Hepatocyte (in vitro differentiated cells): ENCODE data around the gene RERG. TPM values are rescaled to one million over a fixed set of nuclear protein-coding genes. Genes with fewer than 3 reads are reported as not detected.

Source experiments
- DNase-seq: peaks from one replicate; pipeline ENCODE4 v3.0.0-alpha.2; 2016; ENCODE audit warnings: low spot score
- H2AFZ ChIP-seq: fragments of 200-600 bp; sonication (generic); 2 replicates; pipeline ENCODE4 v1.6.0; 2016; ENCODE audit warnings: antibody characterized with exemption, mild to moderate bottlenecking
- H3K27ac ChIP-seq: fragments of 200-600 bp; sonication (generic); 2 replicates; pipeline ENCODE4 v1.5.1; 2016; ENCODE audit warnings: mild to moderate bottlenecking
- H3K27me3 ChIP-seq: fragments of 200-600 bp; sonication (generic); 2 replicates; pipeline ENCODE4 v1.6.1; 2016
- H3K36me3 ChIP-seq: fragments of 200-600 bp; sonication (generic); replicated peaks from 2 replicates; pipeline ENCODE4 v1.5.1; 2016; ENCODE audit warnings: low read depth; ENCODE audit not compliant: insufficient read depth
- H3K4me1 ChIP-seq: fragments of 200-600 bp; sonication (generic); 2 replicates; pipeline ENCODE4 v1.5.1; 2016; ENCODE audit warnings: mild to moderate bottlenecking, moderate library complexity; ENCODE audit not compliant: insufficient read depth
- H3K4me2 ChIP-seq: fragments of 200-600 bp; sonication (generic); 2 replicates; pipeline ENCODE4 v1.6.0; 2016
- H3K4me3 ChIP-seq: fragments of 200-600 bp; sonication (generic); 2 replicates; pipeline ENCODE4 v1.5.1; 2016; ENCODE audit warnings: mild to moderate bottlenecking
- H3K79me2 ChIP-seq: fragments of 200-600 bp; sonication (generic); 2 replicates; pipeline ENCODE4 v1.6.0; 2017; ENCODE audit warnings: mild to moderate bottlenecking
- H3K9me2 ChIP-seq: fragments of 200-600 bp; sonication (generic); replicated peaks from 2 replicates; pipeline ENCODE4 v1.6.0; 2017; ENCODE audit warnings: mild to moderate bottlenecking; ENCODE audit not compliant: insufficient read depth
- H3K9me3 ChIP-seq: fragments of 200-600 bp; sonication (generic); 2 replicates; pipeline ENCODE4 v1.5.1; 2016; ENCODE audit warnings: low read depth, mild to moderate bottlenecking
- H4K20me1 ChIP-seq: fragments of 200-600 bp; sonication (generic); 2 replicates; pipeline ENCODE4 v1.6.0; 2016; ENCODE audit warnings: mild to moderate bottlenecking; ENCODE audit not compliant: insufficient read depth, poor library complexity, severe bottlenecking
- CTCF ChIP-seq: fragments of 200-600 bp; sonication (generic); IDR thresholded peaks from 2 replicates; pipeline ENCODE4 v1.5.1; 2016; ENCODE audit warnings: antibody characterized with exemption, mild to moderate bottlenecking; ENCODE audit not compliant: poor library complexity
- EZH2 ChIP-seq: fragments of 200-600 bp; sonication (generic); IDR thresholded peaks from 2 replicates; pipeline ENCODE4 v1.6.1; 2016; ENCODE audit warnings: antibody characterized with exemption, mild to moderate bottlenecking, borderline replicate concordance
- EZH2phosphoT487 ChIP-seq: fragments of 200-600 bp; sonication (generic); IDR thresholded peaks from one replicate; pipeline ENCODE4 v1.6.1; 2018; ENCODE audit warnings: antibody characterized with exemption, mild to moderate bottlenecking, low read depth, moderate library complexity; ENCODE audit not compliant: unreplicated experiment, severe bottlenecking
- WGBS: methylation state at CpG from one replicate; pipeline ENCODE4 v1.1.6; 2016; ENCODE audit warnings: low lambda C conversion rate; ENCODE audit errors: missing lambda C conversion rate; 5-methylcytosine and 5-hydroxymethylcytosine counted together
- polyA plus RNA-seq: library from polyadenylated mRNA; unstranded; fragments of >200 nt; fragmentation: Nextera tagmentation; extraction: Ambion mirVana; gene quantifications from 2 replicates; pipeline ENCODE4 v1.2.1, GENCODE V29; 2016
- total RNA-seq: library from RNA; depleted of rRNA; stranded (reverse); fragments of >200 nt; gene quantifications from 2 replicates; pipeline ENCODE4 v1.2.3, GENCODE V29; 2014

Gene RERG
- total and polyA plus RNA-seq, 2 experiments from 2014 or later: 1.3 to 7.9 TPM

- 97% methylated on average over 4 of the region's 4 CpGs for WGBS
- H3K4me1 ChIP-seq: no peaks in the 10 kb centered on the region
- no peaks in the 10 kb centered on the region for H4K20me1 ChIP-seq
- no peak for DNase-seq
- no peak for TF ChIP-seq EZH2phosphoT487
- TF ChIP-seq CTCF: no peak
- no peak for TF ChIP-seq EZH2
- H3K27ac ChIP-seq: no peak overlapping the region
- H3K9me2 ChIP-seq: no peaks in the 10 kb centered on the region
- no peaks in the 10 kb centered on the region for H3K27me3 ChIP-seq
- H3K36me3 ChIP-seq: no peaks in the 10 kb centered on the region
- no peak overlapping the region for H3K4me2 ChIP-seq
- no peaks in the 10 kb centered on the region for H3K79me2 ChIP-seq
- no peaks in the 10 kb centered on the region for H3K9me3 ChIP-seq
- H2AFZ ChIP-seq: no peak overlapping the region
- no peak overlapping the region for H3K4me3 ChIP-seq
These were observed 106.7 kb downstream of the RERG start for GRCh38 chr12:15114501-15114900.

GRCh38 chr12:15092826-15093225, 128.4 kb downstream of the RERG start:
- Histone ChIP-seq H3K4me3 (no peak overlapping the region), H4K20me1 (no peaks in the 10 kb centered on the region), H3K27ac (no peak overlapping the region), H3K36me3 (no peaks in the 10 kb centered on the region), H3K4me2 (no peak overlapping the region), H2AFZ (no peak overlapping the region), H3K9me2 (no peaks in the 10 kb centered on the region), H3K79me2 (no peaks in the 10 kb centered on the region), H3K9me3 (no peaks in the 10 kb centered on the region), H3K27me3 (no peaks in the 10 kb centered on the region), H3K4me1 (no peaks in the 10 kb centered on the region)
- no peak for TF ChIP-seq EZH2
- TF ChIP-seq EZH2phosphoT487: no peak
- TF ChIP-seq CTCF: no peak
- no peak for DNase-seq
- 77% methylated on average over 1 of the region's 1 CpG for WGBS

GRCh38 chr12:15090441-15090840, 130.8 kb downstream of the RERG start:
- H3K9me2 ChIP-seq: no peaks in the 10 kb centered on the region
- 83% methylated on average over 2 of the region's 2 CpGs for WGBS

More at GRCh38 chr12:15090441-15090840, 130.8 kb downstream of the RERG start:
- Histone ChIP-seq H3K9me3 (no peaks in the 10 kb centered on the region), H3K36me3 (no peaks in the 10 kb centered on the region), H3K4me2 (no peak overlapping the region), H3K27me3 (no peaks in the 10 kb centered on the region), H4K20me1 (no peaks in the 10 kb centered on the region), H3K79me2 (no peaks in the 10 kb centered on the region), H2AFZ (no peak overlapping the region), H3K4me3 (no peak overlapping the region), H3K4me1 (no peaks in the 10 kb centered on the region), H3K27ac (no peak overlapping the region)
- TF ChIP-seq EZH2phosphoT487: no peak
- no peak for TF ChIP-seq EZH2
- TF ChIP-seq CTCF: no peak
- DNase-seq: no peak
